GM19023 (cell line): ENCODE measurements around the gene C19orf44.

ENCODE experiments used
- ATAC-seq: cut with Tn5 transposase; IDR thresholded peaks from one replicate; pipeline ENCODE4 v1.9.1; 2021; ENCODE audit warnings: mild to moderate bottlenecking, moderate library complexity; ENCODE audit not compliant: unreplicated experiment

Gene C19orf44

GRCh38 chr19:16516381-16516780 lies 20.2 kb downstream of the C19orf44 start:
- no peak for ATAC-seq

DNA sequence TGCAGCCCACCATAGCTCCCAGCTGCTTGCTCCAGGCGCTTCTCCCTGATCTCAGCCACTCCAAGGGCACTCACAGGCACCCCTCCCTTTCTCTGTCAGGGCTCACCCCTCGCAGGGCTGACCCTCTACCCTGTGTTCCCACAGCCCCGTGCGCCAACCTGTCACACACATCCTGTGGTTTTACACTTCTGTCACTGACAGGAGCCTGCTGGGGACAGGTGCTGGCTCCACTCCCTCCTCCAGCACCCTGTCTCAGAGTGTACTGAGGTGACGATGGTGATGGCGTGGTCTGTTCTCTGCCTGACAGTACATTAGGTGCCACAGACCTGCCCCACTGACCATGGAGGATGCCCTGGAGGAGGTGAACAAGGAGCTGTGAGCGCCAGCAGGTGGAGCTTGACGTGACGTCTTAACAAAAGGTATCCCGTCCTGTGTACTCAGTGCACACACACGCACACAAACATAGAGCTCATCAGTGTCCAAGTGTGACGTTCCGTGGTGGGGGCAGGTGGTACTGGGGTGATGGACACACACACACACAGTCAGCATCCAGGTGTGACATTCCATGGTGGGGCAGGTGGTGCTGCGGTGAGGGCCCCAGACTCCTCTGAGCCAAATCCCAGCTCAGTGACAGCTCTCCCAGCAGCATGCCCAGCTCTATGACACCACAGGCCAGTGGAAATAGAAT lies 20.9 kb downstream of the C19orf44 start:
- ATAC-seq = no peak

- ATAC-seq = no peak
Observed at GRCh38 chr19:16518061-16518460, 21.9 kb downstream of the C19orf44 start.

DNA sequence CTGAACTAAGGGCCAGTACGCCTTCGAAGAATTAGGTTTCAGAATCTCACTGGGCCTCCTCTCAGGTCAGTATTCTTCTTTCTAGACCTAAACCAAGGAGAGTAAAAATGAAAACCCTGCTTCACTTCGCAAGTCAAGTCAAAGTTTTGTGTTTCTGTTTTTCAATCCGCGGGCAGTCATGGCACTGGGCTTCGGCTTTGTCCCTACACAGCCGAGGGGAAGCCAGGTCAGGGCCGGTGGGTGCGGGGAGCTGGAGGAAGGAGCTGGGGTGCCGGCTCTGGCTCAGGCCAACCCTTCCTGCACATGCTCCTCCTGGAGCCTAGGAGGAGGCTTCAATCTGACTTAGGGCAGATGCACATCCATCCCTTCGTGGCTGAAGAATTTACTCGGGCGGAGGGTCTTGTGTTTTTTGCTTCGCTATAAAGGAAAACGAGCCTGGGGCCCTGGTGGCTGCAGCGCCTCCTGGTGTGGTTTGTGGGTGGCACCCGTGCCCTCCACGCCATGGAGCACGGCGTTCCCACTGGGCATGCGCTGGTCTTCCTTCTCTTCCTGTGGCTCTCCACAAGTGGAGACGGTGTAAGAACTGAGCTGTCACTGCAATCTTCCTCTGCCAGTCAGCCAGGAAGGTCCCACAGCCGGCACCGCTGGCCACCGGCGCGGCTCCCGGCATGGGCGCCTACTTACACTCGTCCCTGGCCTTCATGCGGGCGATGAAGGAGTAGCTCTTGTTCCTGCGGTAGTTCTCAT lies 22.5 kb downstream of the C19orf44 start:
- no peak for ATAC-seq

DNA sequence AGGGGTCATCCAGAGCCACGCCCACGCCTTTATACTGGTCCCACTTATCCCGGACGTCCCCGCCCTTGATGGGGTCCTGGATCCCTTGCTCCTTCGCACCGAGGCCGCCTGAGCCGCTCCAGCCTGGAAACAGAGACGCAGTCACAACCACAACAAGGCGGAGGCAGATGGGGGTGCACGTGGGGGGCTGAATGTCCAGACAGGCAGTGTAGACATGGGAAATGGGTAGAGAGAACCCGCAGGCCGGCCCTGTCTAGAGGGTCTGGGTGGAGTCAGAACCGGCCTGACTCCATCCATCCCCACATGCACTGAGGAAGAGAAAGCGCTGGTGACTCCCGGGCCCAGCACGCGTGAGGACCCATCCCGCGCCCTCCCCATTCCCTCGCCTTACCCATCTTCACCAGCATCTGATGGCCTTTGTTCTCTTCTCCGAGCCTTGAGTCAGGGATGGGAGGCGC lies 23.1 kb downstream of the C19orf44 start:
- ATAC-seq = no peak

DNA sequence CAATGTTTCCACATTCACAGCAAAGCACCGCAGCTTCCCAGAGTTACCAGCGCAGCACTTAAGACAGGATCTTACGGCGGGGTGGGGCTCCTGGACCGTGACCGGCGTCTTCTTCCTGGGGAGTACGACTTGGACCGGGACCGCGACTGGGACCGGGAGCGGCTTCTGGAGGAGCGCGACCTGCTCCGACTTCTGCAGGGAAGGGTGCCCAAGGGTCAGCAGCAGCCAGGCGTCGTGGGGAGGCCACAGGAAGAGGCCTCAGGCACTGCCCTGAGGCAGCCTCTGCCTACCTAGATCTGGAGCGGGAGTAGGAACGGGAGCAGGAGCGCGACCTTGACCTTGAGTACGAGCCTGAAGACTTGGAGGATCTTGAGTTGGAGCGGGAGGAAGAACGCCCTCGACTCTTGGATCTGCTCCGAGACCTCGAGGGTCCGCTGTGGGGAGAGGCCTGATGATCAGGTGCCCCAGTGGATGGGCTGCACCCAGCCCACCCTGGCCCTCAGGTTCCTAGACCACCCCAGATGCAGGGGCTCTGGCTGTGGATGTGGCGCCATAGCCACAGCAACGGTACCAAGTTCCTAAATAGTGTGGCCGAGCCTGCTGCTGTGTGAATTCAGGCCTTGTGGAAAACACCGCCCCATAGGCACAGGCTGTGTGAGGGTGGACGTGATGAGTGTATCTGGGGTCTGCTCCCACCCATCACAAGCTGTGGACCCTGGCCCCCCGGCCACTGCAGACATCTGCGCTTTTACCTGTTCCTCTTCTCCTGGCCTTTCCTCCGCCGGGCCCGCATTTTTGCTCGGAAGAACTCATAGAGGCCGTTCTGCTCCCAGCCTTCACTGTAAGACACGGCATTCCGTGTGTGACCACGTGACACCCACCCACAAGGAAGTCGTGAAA lies 24.1 kb downstream of the C19orf44 start:
- ATAC-seq = no peak

- no peak for ATAC-seq
Observed at GRCh38 chr19:16520986-16521624, 24.9 kb downstream of the C19orf44 start.

DNA sequence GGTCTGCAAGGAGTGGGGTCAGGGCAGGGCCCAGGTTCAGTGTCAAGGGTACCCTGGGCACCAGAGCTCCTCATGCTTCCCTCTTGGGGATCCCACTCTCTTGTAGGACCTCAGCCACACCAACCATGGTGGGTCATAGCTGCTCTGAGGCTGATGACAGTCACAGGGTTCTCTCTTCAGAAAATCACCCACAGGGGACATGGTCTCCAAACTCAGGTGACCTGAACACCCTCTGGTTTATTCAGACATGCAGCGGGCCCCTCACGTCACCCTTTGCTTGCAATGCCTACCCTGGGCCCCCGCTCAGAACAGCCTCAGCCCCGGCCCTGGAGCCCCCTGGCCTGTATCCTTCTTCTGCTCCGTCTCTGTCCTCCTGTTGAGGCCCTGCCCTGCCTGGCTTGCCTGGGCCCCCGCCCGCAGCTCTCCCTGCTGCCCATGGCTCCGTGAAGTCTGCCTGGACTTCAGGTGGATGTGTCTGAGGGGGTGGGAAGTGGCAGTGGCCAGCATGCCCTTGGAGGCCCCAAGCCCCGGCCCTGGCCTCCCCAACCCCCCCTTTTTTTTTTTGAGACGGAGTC lies 25.6 kb downstream of the C19orf44 start:
- ATAC-seq = no peak

- no peak for ATAC-seq
Observed at GRCh38 chr19:16522559-16523377, 26.6 kb downstream of the C19orf44 start.

DNA sequence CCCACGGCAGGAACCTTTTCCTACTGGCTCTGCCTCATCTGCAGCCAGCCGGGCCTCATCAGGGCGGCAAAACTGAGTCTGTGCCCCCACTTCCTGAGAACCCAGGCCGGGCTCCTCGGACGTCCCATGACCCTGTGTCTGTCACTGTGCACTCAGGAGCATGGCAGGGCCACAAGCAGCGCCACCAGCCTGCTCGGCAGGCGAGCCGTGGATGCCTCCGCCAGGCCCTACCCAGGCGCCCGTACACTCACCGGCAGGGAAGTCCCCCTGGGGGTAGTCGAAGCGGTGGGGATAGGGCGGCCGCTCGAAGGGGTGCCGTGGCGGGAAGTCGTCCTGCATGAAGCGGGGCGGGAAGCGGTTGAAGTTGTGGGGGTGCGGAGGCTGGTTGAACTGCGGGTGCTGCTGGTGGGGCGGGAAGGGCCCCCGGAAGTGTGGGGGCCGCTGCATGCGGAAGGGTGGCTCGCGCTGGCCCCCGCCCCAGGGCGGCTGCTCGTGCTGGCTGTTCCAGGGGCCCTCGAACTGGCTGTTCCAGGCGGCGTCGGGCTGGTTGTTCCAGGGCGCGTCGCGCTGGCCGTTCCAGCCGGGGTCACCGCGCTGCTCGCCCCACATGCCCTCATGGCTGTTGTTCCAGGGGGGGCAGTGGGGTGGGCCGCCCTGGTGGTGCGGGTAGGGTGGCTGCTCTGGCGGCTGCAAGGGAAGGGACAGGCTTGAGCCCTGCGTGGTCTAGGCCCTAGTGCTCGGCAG lies 29.0 kb downstream of the C19orf44 start:
- ATAC-seq = no peak

- ATAC-seq = no peak
Observed at GRCh38 chr19:16525751-16526481, 29.7 kb downstream of the C19orf44 start.

GRCh38 chr19:16527334-16527935 lies 31.2 kb downstream of the C19orf44 start:
- no peak for ATAC-seq

- ATAC-seq = no peak
Observed at GRCh38 chr19:16527971-16528521, 31.9 kb downstream of the C19orf44 start.

GRCh38 chr19:16529466-16530144 lies 33.4 kb downstream of the C19orf44 start:
- no peak for ATAC-seq

- no peak for ATAC-seq
Observed at GRCh38 chr19:16530540-16531379, 34.6 kb downstream of the C19orf44 start.

DNA sequence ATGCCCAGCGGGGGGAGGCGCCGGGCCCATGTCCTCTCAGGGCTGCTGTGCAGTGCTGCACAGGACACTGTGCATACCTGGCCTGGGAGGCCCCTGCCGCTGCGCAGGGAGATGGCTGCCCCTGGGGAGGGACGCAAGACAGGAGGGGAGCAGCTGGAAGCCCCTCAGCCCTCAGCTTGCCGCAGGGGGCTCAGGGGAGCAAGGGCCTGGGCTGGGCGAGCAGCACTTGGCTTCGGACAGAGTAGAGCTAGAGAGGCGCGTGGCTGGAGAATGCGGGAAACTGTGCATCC lies 35.1 kb downstream of the C19orf44 start:
- no peak for ATAC-seq
